Right lobe of liver (tissue), 6 donors: ENCODE measurements around the gene VWA8. TPM values are rescaled to one million over a fixed set of nuclear protein-coding genes. Genes with fewer than 3 reads are reported as not detected.
A peak's percentile ranks its signal among the peaks of the same experiment; 100 is the strongest.

ENCODE experiments used
- ATAC-seq, 4 donors: fragments of 200-7000 bp; cut with Tn5 transposase; one replicate each; pipeline ENCODE4 v1.9.1; 2020; ENCODE audit warnings: mild to moderate bottlenecking in 4 of 4, moderate library complexity in 4 of 4
- DNase-seq, 3 donors: peaks; one replicate each; pipeline ENCODE4 v3.0.0-alpha.2; 2020
- H3K27ac ChIP-seq, 3 donors: fragments of 200-600 bp; one replicate each; pipeline ENCODE4 v1.8.0; 2022
- H3K27me3 ChIP-seq, 2 donors: fragments of 200-600 bp; one replicate each; pipeline ENCODE4 v1.8.0; 2022
- H3K36me3 ChIP-seq, 4 donors: fragments of 200-600 bp; sonication (generic) in 1 of 4; one replicate each; pipeline versions ENCODE4 v1.5.1 to v1.8.0; 2017 to 2022; ENCODE audit warnings: control low read depth in 1 of 4
- H3K4me1 ChIP-seq, 4 donors: fragments of 200-600 bp; sonication (generic) in 1 of 4; one replicate each; pipeline versions ENCODE4 v1.5.1 to v1.8.0; 2017 to 2022; ENCODE audit warnings: control low read depth in 1 of 4
- H3K4me3 ChIP-seq, 3 donors: fragments of 200-600 bp; one replicate each; pipeline ENCODE4 v1.8.0; 2022
- H3K9me3 ChIP-seq, 4 donors: fragments of 200-600 bp; sonication (generic) in 1 of 4; one replicate each; pipeline versions ENCODE4 v1.5.1 to v1.8.0; 2017 to 2022; ENCODE audit warnings: control low read depth in 1 of 4
- CTCF ChIP-seq, 4 donors: fragments of 200-600 bp in 3 of 4; fragments of 450-650 bp in 1 of 4; IDR thresholded peaks; one replicate each; pipeline versions ENCODE4 v1.5.1 to v1.8.0; 2016 to 2022; ENCODE audit warnings: antibody characterized with exemption in 4 of 4, mild to moderate bottlenecking in 2 of 4
- POLR2A ChIP-seq: fragments of 450-650 bp; IDR thresholded peaks from one replicate; pipeline ENCODE4 v1.6.1; 2017; ENCODE audit warnings: antibody characterized with exemption, mild to moderate bottlenecking
- WGBS: methylation state at CpG from one replicate; pipeline ENCODE4 v1.1.6; 2018; ENCODE audit warnings: low coverage, low lambda C conversion rate; ENCODE audit not compliant: insufficient coverage; ENCODE audit errors: missing lambda C conversion rate; 5-methylcytosine and 5-hydroxymethylcytosine counted together
- intact Hi-C, 2 donors: fragments of 100-400 bp; cut with DNase I; formaldehyde crosslinking; loops; one replicate each; pipeline versions ENCODE4 v1.11.2 to v1.14.1; 2022
- total RNA-seq, 6 experiments: library from RNA; depleted of rRNA in 2 of 6; stranded (reverse); fragments of >200 nt in 2 of 6; fragmentation: NEBNext Ultra II Directional in 3 of 6; extraction: Animal tissue kit (Norgen Biotek cat#: 25700) in 3 of 6; gene quantifications; one replicate each; pipeline versions ENCODE4 v1.1.0 to v1.2.4, GENCODE V29; 2016 to 2023
- donor health status: DM: no; HTN: yes; CAD: no.
- donor health status: DM: no; HTN: no; CAD: no.
- donor health status: DM: no; HTN: no; CAD: no.
- donor health status: DM: no; HTN: yes; CAD: no.
- donor health status: DM: no; HTN: yes; CAD: no.

The VWA8 gene
- total RNA-seq, 6 experiments from 2014 or later, result 19.4 to 33.8 (median 30.8) TPM

- DNase-seq, result no peak
- WGBS, result 72% methylated on average over 5 of the region's 7 CpGs
- ATAC-seq, result peak in 1 of 4 donors; percentile 22
- no peaks in the 10 kb centered on the region for H3K27me3 ChIP-seq
- H3K36me3 ChIP-seq, result peaks cover 0 to 13% (median 0%) of the 10 kb centered on the region in 4 donors
- H3K4me3 ChIP-seq, result no peak overlapping the region
- TF ChIP-seq CTCF (IDR thresholded peaks at IDR 0.05) (no peak), POLR2A (no peak)
- H3K9me3 ChIP-seq, result no peaks in the 10 kb centered on the region
- intact Hi-C loops, result no loop called here
- H3K27ac ChIP-seq, result no peak overlapping the region
- no peaks in the 10 kb centered on the region for H3K4me1 ChIP-seq
Measured at GRCh38 chr13:41563341-41563983, 397.4 kb downstream of the VWA8 start.

- no peaks in the 10 kb centered on the region for H3K27me3 ChIP-seq
- H3K27ac ChIP-seq, result no peak overlapping the region
- no peaks in the 10 kb centered on the region for H3K4me1 ChIP-seq
- 70% methylated on average over 5 of the region's 6 CpGs for WGBS
- no peaks in the 10 kb centered on the region for H3K9me3 ChIP-seq
- H3K36me3 ChIP-seq, result peaks cover 0 to 12% (median 0%) of the 10 kb centered on the region in 4 donors
- DNase-seq (no peak), ATAC-seq (no peak)
- intact Hi-C loops, result no loop called here
- TF ChIP-seq POLR2A, result no peak
- no peak for TF ChIP-seq CTCF (IDR thresholded peaks at IDR 0.05)
- H3K4me3 ChIP-seq, result no peak overlapping the region
Measured at GRCh38 chr13:41562541-41563178, 398.2 kb downstream of the VWA8 start.

DNA sequence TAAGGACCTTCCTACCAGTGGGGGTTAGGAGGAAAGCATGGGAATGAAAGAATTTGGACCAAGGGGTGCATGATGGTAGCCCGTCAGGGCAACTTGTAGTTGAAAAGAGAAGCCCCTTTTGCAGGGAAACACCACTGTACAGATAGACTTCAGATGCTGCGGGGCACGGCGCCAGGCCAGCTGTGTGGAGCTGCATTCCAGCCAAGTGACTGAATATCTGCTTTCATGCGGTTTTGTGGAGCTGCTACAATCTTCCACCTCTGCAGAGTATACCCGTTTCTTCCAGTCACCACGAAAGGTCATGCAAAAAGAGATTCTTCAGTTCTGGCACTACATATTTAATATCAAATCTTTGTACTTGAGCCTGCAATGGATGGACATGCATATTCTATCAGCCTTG is 398.8 kb downstream of the VWA8 start:
- H3K36me3 ChIP-seq, result peaks cover 0 to 6% (median 0%) of the 10 kb centered on the region in 4 donors
- intact Hi-C loops, result no loop called here
- no peak for DNase-seq

DNA sequence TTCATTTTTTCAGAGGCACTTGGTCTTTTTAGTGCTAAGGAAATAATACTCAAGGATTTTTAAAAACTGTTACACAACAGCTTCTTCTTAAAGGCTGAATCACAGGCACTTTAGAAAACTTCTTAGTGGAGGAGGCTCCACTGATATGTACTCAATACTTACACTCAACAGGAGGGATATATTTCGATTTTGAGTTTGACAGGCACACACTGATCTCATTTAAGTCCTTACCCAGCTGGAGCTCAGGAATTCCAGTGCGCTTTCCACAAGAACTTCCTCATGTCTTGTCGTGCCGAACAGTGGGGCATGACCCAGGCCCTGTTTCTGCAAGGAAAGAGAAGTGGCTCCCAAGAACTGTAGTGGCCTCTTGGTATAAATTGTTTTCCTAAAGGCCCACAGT is 399.7 kb downstream of the VWA8 start:
- H3K36me3 ChIP-seq, result no peaks in the 10 kb centered on the region
- intact Hi-C loops, result no loop called here
- WGBS, result 71% methylated on average over 4 of the region's 4 CpGs
- TF ChIP-seq CTCF (IDR thresholded peaks at IDR 0.05) (no peak), POLR2A (no peak)
- no peaks in the 10 kb centered on the region for H3K4me1 ChIP-seq
- no peak overlapping the region for H3K4me3 ChIP-seq
- no peak for ATAC-seq
- no peak overlapping the region for H3K27ac ChIP-seq
- DNase-seq, result no peak
- H3K9me3 ChIP-seq, result no peaks in the 10 kb centered on the region
- no peaks in the 10 kb centered on the region for H3K27me3 ChIP-seq

More for the DNA sequence above, 398.8 kb downstream of the VWA8 start:
- Histone ChIP-seq H3K4me3 (no peak overlapping the region), H3K4me1 (no peaks in the 10 kb centered on the region), H3K9me3 (no peaks in the 10 kb centered on the region), H3K27me3 (no peaks in the 10 kb centered on the region), H3K27ac (no peak overlapping the region)
- WGBS, result 71% methylated on average over 1 of the region's 7 CpGs
- peak in 1 of 4 donors; percentile 31 for ATAC-seq
- TF ChIP-seq CTCF (IDR thresholded peaks at IDR 0.05) (no peak), POLR2A (no peak)
